Mesendoderm (in vitro differentiated cells): ENCODE results near the gene LIX1L.

Source experiments
- DNase-seq: peaks from one replicate; pipeline ENCODE4 v3.0.0; 2013
- H2AK5ac ChIP-seq: 2 replicates; pipeline ENCODE4 v1.6.1; 2013; ENCODE audit warnings: low read length, inconsistent platforms
- H2BK120ac ChIP-seq: 2 replicates; pipeline ENCODE4 v1.6.1; 2013; ENCODE audit warnings: low read depth, mild to moderate bottlenecking, low read length, moderate library complexity, mixed read lengths
- H2BK15ac ChIP-seq: replicated peaks from 2 replicates; pipeline ENCODE4 v1.6.1; 2013; ENCODE audit warnings: low read depth, mild to moderate bottlenecking, moderate library complexity
- H2BK5ac ChIP-seq: 2 replicates; pipeline ENCODE4 v1.6.1; 2013; ENCODE audit warnings: low read length, inconsistent platforms
- H3K18ac ChIP-seq: 2 replicates; pipeline ENCODE4 v1.6.1; 2013; ENCODE audit warnings: mild to moderate bottlenecking, low read length, mixed read lengths
- H3K23ac ChIP-seq: one replicate; pipeline ENCODE4 v1.6.1; 2013; ENCODE audit warnings: low read length
- H3K27ac ChIP-seq: 2 replicates; pipeline ENCODE4 v1.5.1; 2013; ENCODE audit warnings: low read depth, mild to moderate bottlenecking, inconsistent platforms, low read length, moderate library complexity
- H3K27me3 ChIP-seq: 2 replicates; pipeline ENCODE4 v1.6.1; 2013; ENCODE audit warnings: low read length, control low read depth, mild to moderate bottlenecking, inconsistent platforms; ENCODE audit not compliant: insufficient read depth, poor library complexity
- H3K36me3 ChIP-seq: 2 replicates; pipeline ENCODE4 v1.6.1; 2013; ENCODE audit warnings: low read length, inconsistent platforms; ENCODE audit not compliant: control insufficient read depth, insufficient read depth
- H3K4ac ChIP-seq: one replicate; pipeline ENCODE4 v1.6.1; 2013; ENCODE audit warnings: low read depth, mild to moderate bottlenecking, low read length, moderate library complexity
- H3K4me1 ChIP-seq: 2 replicates; pipeline ENCODE4 v1.6.1; 2013; ENCODE audit warnings: low read depth, low read length, inconsistent platforms; ENCODE audit not compliant: control insufficient read depth
- H3K4me2 ChIP-seq: 2 replicates; pipeline ENCODE4 v1.6.1; 2013; ENCODE audit warnings: low read length
- H3K4me3 ChIP-seq: 2 replicates; pipeline ENCODE4 v1.5.1; 2013; ENCODE audit warnings: mild to moderate bottlenecking, low read length
- H3K56ac ChIP-seq: one replicate; pipeline ENCODE4 v1.6.1; 2013; ENCODE audit warnings: low read length
- H3K79me1 ChIP-seq: 2 replicates; pipeline ENCODE4 v1.6.1; 2013; ENCODE audit warnings: low read length, inconsistent platforms
- H3K79me2 ChIP-seq: 2 replicates; pipeline ENCODE4 v1.6.1; 2013; ENCODE audit warnings: mild to moderate bottlenecking, low read length; ENCODE audit not compliant: control insufficient read depth, insufficient read depth
- H3K9ac ChIP-seq: 2 replicates; pipeline ENCODE4 v1.6.1; 2013; ENCODE audit warnings: low read length, inconsistent platforms
- H4K5ac ChIP-seq: one replicate; pipeline ENCODE4 v1.6.1; 2013; ENCODE audit warnings: low read length
- H4K8ac ChIP-seq: one replicate; pipeline ENCODE4 v1.6.1; 2013; ENCODE audit warnings: low read depth, mild to moderate bottlenecking, control low read depth, low read length, moderate library complexity
- WGBS: extraction: QIAGEN DNeasy Blood & Tissue Kit; methylation state at CpG from one replicate; pipeline ENCODE4 v1.1.7; 2013; ENCODE audit warnings: low lambda C conversion rate, missing lambda C conversion rate; ENCODE audit not compliant: insufficient coverage; ENCODE audit errors: extremely low coverage; 5-methylcytosine and 5-hydroxymethylcytosine counted together

LIX1L gene

DNA sequence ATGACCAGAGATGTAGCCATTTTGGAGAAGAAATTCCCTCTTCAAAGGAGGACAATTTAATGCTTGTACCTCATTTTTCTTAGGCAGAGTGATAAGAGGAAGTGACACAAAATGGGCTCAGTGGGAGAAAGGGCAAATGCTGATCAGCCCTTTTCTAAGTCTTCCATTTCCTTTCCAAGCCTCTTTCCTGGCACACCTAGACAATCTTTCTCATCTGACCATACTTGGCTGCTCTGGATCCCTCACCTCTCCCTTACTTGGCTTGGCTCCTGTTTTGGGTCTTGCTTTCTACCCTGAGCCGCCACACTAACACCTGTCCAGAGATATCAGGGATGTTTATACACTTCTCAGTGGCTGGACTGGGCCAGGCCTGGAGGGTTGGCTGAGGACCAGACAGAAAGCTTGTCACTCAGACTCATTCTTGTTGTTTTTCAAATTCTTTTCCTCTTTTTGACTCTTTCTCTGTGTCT is 25.4 kb upstream of the LIX1L start:
- no peaks in the 10 kb centered on the region for H3K79me1 ChIP-seq
- no peak overlapping the region for H3K4ac ChIP-seq
- no peak overlapping the region for H3K18ac ChIP-seq
- no peaks in the 10 kb centered on the region for H3K79me2 ChIP-seq
- H3K27ac ChIP-seq: no peak overlapping the region
- H4K5ac ChIP-seq: no peak overlapping the region
- no peak overlapping the region for H4K8ac ChIP-seq
- H3K56ac ChIP-seq: no peak overlapping the region
- no peaks in the 10 kb centered on the region for H3K36me3 ChIP-seq
- H2AK5ac ChIP-seq: no peak overlapping the region
- H3K4me3 ChIP-seq: no peak overlapping the region
- peaks cover 13% of the 10 kb centered on the region for H3K4me1 ChIP-seq
- H2BK15ac ChIP-seq: no peak overlapping the region
- no peaks in the 10 kb centered on the region for H3K27me3 ChIP-seq
- no peak overlapping the region for H2BK5ac ChIP-seq
- H2BK120ac ChIP-seq: no peak overlapping the region
- H3K23ac ChIP-seq: no peak overlapping the region
- H3K4me2 ChIP-seq: no peak overlapping the region
- no CpG with 5 or more reads among the region's 1 CpG for WGBS
- DNase-seq: no peak
- no peak overlapping the region for H3K9ac ChIP-seq

DNA sequence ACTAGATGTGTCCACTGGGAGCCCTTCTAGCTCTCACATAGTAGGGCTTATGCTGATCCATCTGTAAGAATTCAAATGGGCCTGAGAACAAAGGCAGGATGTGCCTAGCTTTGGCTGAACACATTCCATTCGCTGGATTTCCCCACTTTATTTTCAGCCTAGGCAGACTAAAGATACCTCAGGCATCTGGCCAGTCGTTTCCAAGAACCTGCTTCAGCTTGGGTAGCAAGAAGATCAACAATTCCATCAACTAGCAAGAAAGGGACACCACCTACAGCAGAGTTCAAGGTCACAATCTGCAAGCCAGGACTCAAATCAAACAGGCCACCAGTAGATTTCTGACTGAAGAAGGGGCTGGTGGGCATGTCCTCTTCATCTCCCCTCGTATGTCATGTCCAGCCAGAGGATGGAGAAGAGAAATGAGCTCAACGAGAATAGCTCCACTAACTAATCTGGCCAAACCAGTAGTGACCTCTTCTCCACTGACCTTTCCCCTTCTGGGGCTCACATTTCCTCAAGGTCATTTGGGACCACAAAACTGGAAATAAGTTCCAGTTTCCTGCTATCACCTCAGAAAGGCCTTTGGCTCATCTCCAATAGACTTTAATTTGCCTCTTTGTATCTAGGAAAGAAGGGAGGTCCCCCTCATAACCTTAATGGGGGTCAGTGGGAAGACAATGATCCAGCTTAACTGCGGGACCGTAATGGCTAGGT is 24.4 kb upstream of the LIX1L start:
- Histone ChIP-seq H4K5ac (no peak overlapping the region), H3K18ac (no peak overlapping the region), H3K23ac (no peak overlapping the region), H3K56ac (no peak overlapping the region), H3K4me1 (peaks cover 17% of the 10 kb centered on the region), H3K4me2 (no peak overlapping the region), H3K9ac (no peak overlapping the region), H3K79me2 (no peaks in the 10 kb centered on the region), H3K36me3 (no peaks in the 10 kb centered on the region), H3K4me3 (no peak overlapping the region), H2BK15ac (no peak overlapping the region), H3K27me3 (no peaks in the 10 kb centered on the region), H3K79me1 (no peaks in the 10 kb centered on the region), H4K8ac (no peak overlapping the region), H2BK120ac (no peak overlapping the region), H3K27ac (no peak overlapping the region), H3K4ac (no peak overlapping the region), H2AK5ac (no peak overlapping the region), H2BK5ac (no peak overlapping the region)
- no CpG with 5 or more reads among the region's 6 CpGs for WGBS
- DNase-seq: no peak

DNA sequence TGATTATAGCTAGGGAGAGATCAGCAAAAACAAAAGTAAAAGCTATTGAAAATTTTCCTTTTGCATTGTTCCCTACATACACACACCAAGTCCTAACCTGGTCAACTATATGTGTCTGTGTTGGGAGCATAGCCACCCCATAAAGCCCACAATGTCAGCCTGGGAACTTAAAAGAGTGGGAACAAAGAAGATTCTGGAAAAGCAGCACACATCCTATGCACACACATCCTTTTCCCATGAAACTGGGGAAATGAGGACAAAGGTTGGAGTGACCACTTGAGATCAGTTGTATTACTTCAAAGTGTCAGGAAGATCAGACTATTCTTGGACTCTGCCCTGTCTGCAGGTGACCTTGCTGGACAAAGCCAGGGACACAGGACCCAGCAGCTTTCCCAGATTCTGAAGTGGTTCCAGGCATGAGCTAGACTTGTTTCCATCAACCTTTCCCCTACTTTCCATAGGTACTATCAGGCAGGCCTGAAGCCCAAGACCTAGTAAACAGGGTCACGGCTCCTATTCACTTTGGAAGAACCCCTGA is 22.7 kb upstream of the LIX1L start:
- no CpG with 5 or more reads among the region's 1 CpG for WGBS
- H3K23ac ChIP-seq: no peak overlapping the region
- no peak overlapping the region for H2BK5ac ChIP-seq
- H3K18ac ChIP-seq: no peak overlapping the region
- H2AK5ac ChIP-seq: no peak overlapping the region
- no peaks in the 10 kb centered on the region for H3K36me3 ChIP-seq
- H3K79me2 ChIP-seq: no peaks in the 10 kb centered on the region
- H3K4ac ChIP-seq: peak overlapping the region; percentile 72
- no peak overlapping the region for H3K4me3 ChIP-seq
- H3K27me3 ChIP-seq: no peaks in the 10 kb centered on the region
- peak overlapping the region; percentile 65 for H2BK120ac ChIP-seq
- H2BK15ac ChIP-seq: no peak overlapping the region
- H3K4me2 ChIP-seq: no peak overlapping the region
- no peak overlapping the region for H4K5ac ChIP-seq
- no peak for DNase-seq
- peaks cover 17% of the 10 kb centered on the region for H3K4me1 ChIP-seq
- no peak overlapping the region for H4K8ac ChIP-seq
- no peaks in the 10 kb centered on the region for H3K79me1 ChIP-seq
- H3K9ac ChIP-seq: no peak overlapping the region
- no peak overlapping the region for H3K56ac ChIP-seq
- H3K27ac ChIP-seq: no peak overlapping the region

GRCh38 chr1:145979746-145980456 is 22.1 kb upstream of the LIX1L start:
- DNase-seq: no peak
- Histone ChIP-seq H3K4me2 (peak overlapping the region; percentile 9), H3K27me3 (no peaks in the 10 kb centered on the region), H3K79me2 (no peaks in the 10 kb centered on the region), H3K27ac (peak overlapping the region; percentile 52), H3K56ac (peak overlapping the region; percentile 58), H4K5ac (no peak overlapping the region), H2BK120ac (no peak overlapping the region), H2BK15ac (no peak overlapping the region), H2BK5ac (peak overlapping the region; percentile 23), H3K9ac (no peak overlapping the region), H3K79me1 (no peaks in the 10 kb centered on the region), H4K8ac (no peak overlapping the region), H3K23ac (no peak overlapping the region), H3K4ac (peak overlapping the region; percentile 72), H3K36me3 (no peaks in the 10 kb centered on the region), H2AK5ac (no peak overlapping the region), H3K4me3 (no peak overlapping the region), H3K4me1 (peaks cover 15% of the 10 kb centered on the region), H3K18ac (peak overlapping the region; percentile 64)
- no CpG with 5 or more reads among the region's 7 CpGs for WGBS

GRCh38 chr1:145978854-145979745 is 21.3 kb upstream of the LIX1L start:
- peak overlapping the region; percentile 43 for H2BK5ac ChIP-seq
- no peaks in the 10 kb centered on the region for H3K79me2 ChIP-seq
- H3K4me1 ChIP-seq: peaks cover 15% of the 10 kb centered on the region
- peak overlapping the region; percentile 60 for H3K9ac ChIP-seq
- no CpG with 5 or more reads among the region's 9 CpGs for WGBS
- H3K27me3 ChIP-seq: no peaks in the 10 kb centered on the region
- no peak overlapping the region for H2AK5ac ChIP-seq
- no peak overlapping the region for H4K8ac ChIP-seq
- H3K18ac ChIP-seq: peak overlapping the region; percentile 86
- H3K56ac ChIP-seq: peak overlapping the region; percentile 86
- H2BK120ac ChIP-seq: peak overlapping the region; percentile 13
- peak overlapping the region; percentile 72 for H3K4ac ChIP-seq
- H3K23ac ChIP-seq: no peak overlapping the region
- peak overlapping the region; percentile 16 for H3K4me2 ChIP-seq
- H3K36me3 ChIP-seq: no peaks in the 10 kb centered on the region
- H3K27ac ChIP-seq: peak overlapping the region; percentile 92
- H2BK15ac ChIP-seq: peak overlapping the region; percentile 89
- no peak overlapping the region for H3K4me3 ChIP-seq
- no peaks in the 10 kb centered on the region for H3K79me1 ChIP-seq
- H4K5ac ChIP-seq: no peak overlapping the region
- DNase-seq: peak; percentile 100
